Transverse colon (tissue), 4 donors: ENCODE data around the gene LMAN1.

Experiments used
- EP300 ChIP-seq: sonication (generic); formaldehyde crosslinking; IDR thresholded peaks from one replicate; pipeline ENCODE4 v1.6.1; 2017; ENCODE audit warnings: antibody characterized with exemption, low read depth
- POLR2AphosphoS5 ChIP-seq, 3 donors: sonication (generic); formaldehyde crosslinking; IDR thresholded peaks; one replicate each; pipeline ENCODE4 v1.6.1; 2016; ENCODE audit warnings: antibody characterized with exemption in 3 of 3
- TF ChIP-seq, protein P1 (sequence below), 5 experiments: fragments of 200-600 bp in 3 of 5; fragments of 450-650 bp in 2 of 5; sonication (generic) in 3 of 5; IDR thresholded peaks; 1 replicate in 2 of 5; 2 replicates in 3 of 5; pipeline ENCODE4 v1.5.1; 2016 to 2017; ENCODE audit warnings: antibody characterized with exemption in 5 of 5, inconsistent platforms in 3 of 5, mild to moderate bottlenecking in 2 of 5, moderate library complexity in 1 of 5

DNA sequence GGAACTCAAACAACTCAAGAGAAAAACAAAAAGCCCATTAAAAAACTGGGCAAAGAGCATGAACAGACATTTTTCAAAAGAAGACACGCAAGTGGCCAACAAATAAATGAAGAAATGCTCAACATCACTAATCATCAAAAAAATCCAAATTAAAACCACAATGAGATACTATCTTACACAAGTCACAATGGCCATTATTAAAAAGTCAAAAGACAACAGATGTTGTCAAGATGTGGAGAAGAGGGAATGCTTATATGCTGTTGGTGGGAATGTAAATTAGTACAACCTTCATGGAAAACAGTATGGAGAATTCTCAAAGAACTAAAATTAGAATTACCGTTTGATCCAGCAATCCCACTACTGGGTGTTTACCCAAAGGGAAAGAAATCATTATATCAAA lies 15.1 kb downstream of the LMAN1 start:
- TF ChIP-seq, protein P1, sequence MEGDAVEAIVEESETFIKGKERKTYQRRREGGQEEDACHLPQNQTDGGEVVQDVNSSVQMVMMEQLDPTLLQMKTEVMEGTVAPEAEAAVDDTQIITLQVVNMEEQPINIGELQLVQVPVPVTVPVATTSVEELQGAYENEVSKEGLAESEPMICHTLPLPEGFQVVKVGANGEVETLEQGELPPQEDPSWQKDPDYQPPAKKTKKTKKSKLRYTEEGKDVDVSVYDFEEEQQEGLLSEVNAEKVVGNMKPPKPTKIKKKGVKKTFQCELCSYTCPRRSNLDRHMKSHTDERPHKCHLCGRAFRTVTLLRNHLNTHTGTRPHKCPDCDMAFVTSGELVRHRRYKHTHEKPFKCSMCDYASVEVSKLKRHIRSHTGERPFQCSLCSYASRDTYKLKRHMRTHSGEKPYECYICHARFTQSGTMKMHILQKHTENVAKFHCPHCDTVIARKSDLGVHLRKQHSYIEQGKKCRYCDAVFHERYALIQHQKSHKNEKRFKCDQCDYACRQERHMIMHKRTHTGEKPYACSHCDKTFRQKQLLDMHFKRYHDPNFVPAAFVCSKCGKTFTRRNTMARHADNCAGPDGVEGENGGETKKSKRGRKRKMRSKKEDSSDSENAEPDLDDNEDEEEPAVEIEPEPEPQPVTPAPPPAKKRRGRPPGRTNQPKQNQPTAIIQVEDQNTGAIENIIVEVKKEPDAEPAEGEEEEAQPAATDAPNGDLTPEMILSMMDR (IDR thresholded peaks at IDR 0.05): no peak
- TF ChIP-seq POLR2AphosphoS5 (IDR thresholded peaks at IDR 0.05): no peak
- no peak for TF ChIP-seq EP300
